ENCODE results near the gene EFR3B. TPM values are rescaled to one million over a fixed set of nuclear protein-coding genes. Genes with fewer than 3 reads are reported as not detected.
A peak's percentile ranks its signal among the peaks of the same experiment; 100 is the strongest.

Gene EFR3B
- total RNA-seq, 4 donors from 2014 or later = under 0.01 to 1.4 (median 0.32) TPM

GRCh38 chr2:25036221-25036559, 5.7 kb upstream of the EFR3B start:
- no peak overlapping the region for H3K4me3 ChIP-seq
- intact Hi-C loops (cut with DNase I) = no loop called here
- no peak overlapping the region for H3K27ac ChIP-seq
- 90 to 97% methylated on average over 4 to 5 of the region's 6 CpGs for WGBS, 2 donors
- H3K9me3 ChIP-seq = no peaks in the 10 kb centered on the region
- no peaks in the 10 kb centered on the region for H3K27me3 ChIP-seq
- H3K36me3 ChIP-seq = no peaks in the 10 kb centered on the region
- DNase-seq = no peak
- no peak for TF ChIP-seq CTCF (IDR thresholded peaks at IDR 0.05)
- TF ChIP-seq POLR2A (IDR thresholded peaks at IDR 0.05) = no peak
- H3K4me1 ChIP-seq = peaks cover under 1 to 4% (median under 1%) of the 10 kb centered on the region in 3 donors

- intact Hi-C loops (cut with DNase I) = no loop called here
- TF ChIP-seq POLR2A (IDR thresholded peaks at IDR 0.05) (no peak), CTCF (IDR thresholded peaks at IDR 0.05) (no peak)
- Histone ChIP-seq H3K27me3 (peaks cover 0 to 19% (median 0%) of the 10 kb centered on the region in 4 donors), H3K9me3 (no peaks in the 10 kb centered on the region), H3K36me3 (no peaks in the 10 kb centered on the region), H3K4me3 (no peak overlapping the region), H3K4me1 (peaks cover 13 to 27% (median 14%) of the 10 kb centered on the region in 3 donors), H3K27ac (no peak overlapping the region)
- WGBS, 2 donors = 69 to 74% methylated on average over 4 of the region's 4 CpGs
- DNase-seq = no peak
Measured at GRCh38 chr2:25039126-25039525, 2.8 kb upstream of the EFR3B start.

GRCh38 chr2:25041307-25041927, 459 bp upstream of the EFR3B start:
- Histone ChIP-seq H3K4me3 (peak overlapping the region; percentile 21 to 78 (median 66)), H3K27me3 (peaks cover 0 to 40% (median 0%) of the 10 kb centered on the region in 4 donors), H3K9me3 (no peaks in the 10 kb centered on the region), H3K27ac (peak overlapping the region in 3 of 4 donors; percentile 40 to 64 (median 62)), H3K36me3 (no peaks in the 10 kb centered on the region), H3K4me1 (peaks cover 13 to 27% (median 14%) of the 10 kb centered on the region in 3 donors)
- DNase-seq = no peak
- intact Hi-C loops (cut with DNase I) = no loop called here
- peak in 4 of 6 experiments; percentile 2 to 57 (median 18) for TF ChIP-seq CTCF (IDR thresholded peaks at IDR 0.05)
- no peak for TF ChIP-seq POLR2A (IDR thresholded peaks at IDR 0.05)
- WGBS, 2 donors = 0 to 3% methylated on average over 7 to 11 of the region's 28 CpGs

GRCh38 chr2:25042321-25043240, 705 bp downstream of the EFR3B start:
- intact Hi-C loops (cut with DNase I) = no loop called here
- DNase-seq = no peak

More at GRCh38 chr2:25042321-25043240, 705 bp downstream of the EFR3B start:
- Histone ChIP-seq H3K27ac (peak overlapping the region; percentile 39 to 78 (median 54)), H3K36me3 (no peaks in the 10 kb centered on the region), H3K9me3 (no peaks in the 10 kb centered on the region), H3K4me3 (peak overlapping the region; percentile 58 to 78 (median 68)), H3K4me1 (peaks cover 13 to 27% (median 14%) of the 10 kb centered on the region in 3 donors), H3K27me3 (peaks cover 0 to 40% (median 0%) of the 10 kb centered on the region in 4 donors)
- TF ChIP-seq POLR2A (IDR thresholded peaks at IDR 0.05) (no peak), CTCF (IDR thresholded peaks at IDR 0.05) (no peak)
- WGBS, 2 donors = 3 to 6% methylated on average over 7 of the region's 76 CpGs

All from esophagus squamous epithelium (tissue), 5 donors.